Heart left ventricle (tissue), 13 donors: Measurements from ENCODE around the gene CXXC5.

ENCODE experiments used
- CTCF ChIP-seq, 12 donors: fragments of 200-600 bp; sonication (generic) in 4 of 12; IDR thresholded peaks; one replicate each; pipeline versions ENCODE4 v1.5.0 to v1.8.0; 2018 to 2022; ENCODE audit warnings: antibody characterized with exemption in 12 of 12, mild to moderate bottlenecking in 5 of 12
- POLR2A ChIP-seq, 2 donors: fragments of 450-650 bp; IDR thresholded peaks; one replicate each; pipeline ENCODE4 v1.6.1; 2017; ENCODE audit warnings: antibody characterized with exemption in 2 of 2, mild to moderate bottlenecking in 2 of 2, moderate library complexity in 2 of 2
- donor health status: ischemic (EF 13 %, LVEDD 7.1; RV severe dilation, severe dysfunction).
- donor health status: DM: no; HTN: yes; CAD: no.
- donor health status: DM: no; HTN: no; CAD: no.
- donor health status: ischemic (EF 25% LVEDD 6.9; RV normal size, moderate dysfunction).
- donor health status: ischemic (EF 25% LVEDD 5.7; RV mildly dilated, moderate dysfunction).
- donor health status: ischemic (EF 35%, LVEDD 5.7; RV mildly dilated, moderate dysfunction).
- donor health status: nonischemic (EF 11% LVEDD 7.7; RV severe dilation, severe dysfunction).
- donor health status: DM: yes; HTN: yes; CAD: no.
- donor health status: PGD.
- donor health status: ischemic (EF 29% LVEDD 5.4; RV normal size, mild dysfunction).
- donor health status: nonischemic (EF 23%, LVEDD 6.1; RV moderate dilation, normal function).

- TF ChIP-seq CTCF (IDR thresholded peaks at IDR 0.05): no peak
- no peak for TF ChIP-seq POLR2A (IDR thresholded peaks at IDR 0.05)
Measured at GRCh38 chr5:139690803-139691629, 42.9 kb downstream of the CXXC5 start.
